H9 (cell line): ENCODE results near the gene PAH. TPM values are rescaled to one million over a fixed set of nuclear protein-coding genes. Genes with fewer than 3 reads are reported as not detected.
A peak's percentile ranks its signal among the peaks of the same experiment; 100 is the strongest.

Experiments used
- DNase-seq: peaks from one replicate; pipeline ENCODE4 v3.0.0-alpha.2; 2017
- H2AFZ ChIP-seq: one replicate; pipeline ENCODE4 v1.6.1; 2013; ENCODE audit warnings: mild to moderate bottlenecking, low read length, control low read depth, moderate library complexity
- H2AK5ac ChIP-seq: 2 replicates; pipeline ENCODE4 v1.6.1; 2013; ENCODE audit warnings: low read length, control low read depth, mixed read lengths; ENCODE audit not compliant: insufficient read length
- H2BK120ac ChIP-seq: one replicate; pipeline ENCODE4 v1.6.1; 2013; ENCODE audit warnings: low read depth, mild to moderate bottlenecking, low read length, control low read depth, inconsistent platforms; ENCODE audit not compliant: poor library complexity, severe bottlenecking
- H2BK12ac ChIP-seq: 2 replicates; pipeline ENCODE4 v1.6.1; 2013; ENCODE audit warnings: low read length, control low read depth, mixed read lengths, low read depth; ENCODE audit not compliant: insufficient read length
- H2BK15ac ChIP-seq: 2 replicates; pipeline ENCODE4 v1.6.1; 2013; ENCODE audit warnings: low read depth, low read length, control low read depth
- H2BK20ac ChIP-seq: one replicate; pipeline ENCODE4 v1.6.1; 2013; ENCODE audit warnings: low read depth, mild to moderate bottlenecking, low read length, control low read depth, inconsistent platforms; ENCODE audit not compliant: poor library complexity, severe bottlenecking
- H2BK5ac ChIP-seq: 2 replicates; pipeline ENCODE4 v1.6.1; 2013; ENCODE audit warnings: low read length, control low read depth, mixed read lengths; ENCODE audit not compliant: insufficient read length
- H3K14ac ChIP-seq: 2 replicates; pipeline ENCODE4 v1.6.1; 2013; ENCODE audit warnings: low read length, control low read depth; ENCODE audit not compliant: insufficient read depth
- H3K18ac ChIP-seq: 2 replicates; pipeline ENCODE4 v1.6.1; 2013; ENCODE audit warnings: low read depth, mild to moderate bottlenecking, mixed read lengths, low read length, control low read depth; ENCODE audit not compliant: insufficient read length
- H3K23ac ChIP-seq: 2 replicates; pipeline ENCODE4 v1.6.1; 2013; ENCODE audit warnings: low read length, control low read depth, mixed read lengths, low read depth; ENCODE audit not compliant: insufficient read length
- H3K23me2 ChIP-seq: 2 replicates; pipeline ENCODE4 v1.6.1; 2013; ENCODE audit warnings: low read depth, mild to moderate bottlenecking, mixed read lengths, low read length, control low read depth; ENCODE audit not compliant: insufficient read length, poor library complexity, severe bottlenecking
- H3K27ac ChIP-seq: 2 replicates; pipeline ENCODE4 v1.5.1; 2013; ENCODE audit warnings: low read length, control low read depth, mixed read lengths, low read depth; ENCODE audit not compliant: insufficient read length
- H3K27me3 ChIP-seq: 2 replicates; pipeline ENCODE4 v1.6.1; 2013; ENCODE audit warnings: low read length, control low read depth, inconsistent platforms; ENCODE audit not compliant: insufficient read depth
- H3K4ac ChIP-seq: 2 replicates; pipeline ENCODE4 v1.6.1; 2013; ENCODE audit warnings: low read depth, mild to moderate bottlenecking, control low read depth, inconsistent platforms, low read length, moderate library complexity
- H3K4me1 ChIP-seq: 2 replicates; pipeline ENCODE4 v1.6.1; 2013; ENCODE audit warnings: low read length, control low read depth, inconsistent platforms; ENCODE audit not compliant: insufficient read depth
- H3K4me2 ChIP-seq: 2 replicates; pipeline ENCODE4 v1.6.1; 2013; ENCODE audit warnings: low read length, control low read depth, mixed read lengths; ENCODE audit not compliant: insufficient read length, insufficient read depth
- H3K56ac ChIP-seq: 2 replicates; pipeline ENCODE4 v1.6.1; 2013; ENCODE audit warnings: low read depth, mild to moderate bottlenecking, mixed read lengths, low read length, control low read depth; ENCODE audit not compliant: insufficient read length
- H3K79me1 ChIP-seq: 2 replicates; pipeline ENCODE4 v1.6.1; 2013; ENCODE audit warnings: low read depth, mild to moderate bottlenecking, moderate library complexity, low read length, control low read depth, inconsistent platforms; ENCODE audit not compliant: insufficient read depth, poor library complexity, severe bottlenecking
- H3K79me2 ChIP-seq: 2 replicates; pipeline ENCODE4 v1.6.1; 2013; ENCODE audit warnings: low read length, control low read depth, inconsistent platforms; ENCODE audit not compliant: insufficient read depth
- H3K9ac ChIP-seq: 2 replicates; pipeline ENCODE4 v1.6.1; 2013; ENCODE audit warnings: low read length, control low read depth, mixed read lengths; ENCODE audit not compliant: insufficient read length; ENCODE audit errors: extremely low read depth
- H3K9me3 ChIP-seq: one replicate; pipeline ENCODE4 v1.6.1; 2013; ENCODE audit warnings: low read depth, low read length, inconsistent platforms; ENCODE audit not compliant: control insufficient read depth
- H3T11ph ChIP-seq: one replicate; pipeline ENCODE4 v1.6.1; 2013; ENCODE audit warnings: mild to moderate bottlenecking, low read length, control low read depth, inconsistent platforms
- H4K20me1 ChIP-seq: one replicate; pipeline ENCODE4 v1.6.1; 2013; ENCODE audit not compliant: control insufficient read depth, insufficient read length, insufficient read depth
- H4K5ac ChIP-seq: 2 replicates; pipeline ENCODE4 v1.6.1; 2013; ENCODE audit warnings: low read depth, mild to moderate bottlenecking, mixed read lengths, low read length, control low read depth; ENCODE audit not compliant: insufficient read length
- H4K8ac ChIP-seq: replicated peaks from 2 replicates; pipeline ENCODE4 v1.6.1; 2013; ENCODE audit warnings: low read length, control low read depth, mixed read lengths, low read depth; ENCODE audit not compliant: insufficient read length
- H4K91ac ChIP-seq: 2 replicates; pipeline ENCODE4 v1.6.1; 2013; ENCODE audit warnings: low read depth, mild to moderate bottlenecking, moderate library complexity, mixed read lengths, low read length, control low read depth; ENCODE audit not compliant: insufficient read length
- H3K27ac Mint-ChIP-seq, 3 experiments: 2 replicates in 2 of 3; 3 replicates in 1 of 3; pipeline ENCODE4 v1.8.0; 2020 to 2021; ENCODE audit warnings: mixed read lengths in 3 of 3, mild to moderate bottlenecking in 1 of 3, moderate library complexity in 1 of 3
- H3K27me3 Mint-ChIP-seq: 2 replicates; pipeline ENCODE4 v1.8.0; 2021; ENCODE audit warnings: low read depth, mild to moderate bottlenecking, moderate library complexity, mixed read lengths
- H3K36me3 Mint-ChIP-seq, 3 experiments: 2 replicates in 2 of 3; 3 replicates in 1 of 3; pipeline ENCODE4 v1.8.0; 2020 to 2021; ENCODE audit warnings: low read depth in 3 of 3, mixed read lengths in 3 of 3; ENCODE audit not compliant: insufficient read depth in 1 of 3
- H3K4me1 Mint-ChIP-seq, 2 experiments: 2 replicates each; pipeline ENCODE4 v1.8.0; 2020; ENCODE audit warnings: mixed read lengths in 2 of 2
- H3K4me3 Mint-ChIP-seq, 2 experiments: 2 replicates in 1 of 2; 3 replicates in 1 of 2; pipeline ENCODE4 v1.8.0; 2020 to 2021; ENCODE audit warnings: mild to moderate bottlenecking in 2 of 2, mixed read lengths in 2 of 2, moderate library complexity in 1 of 2
- H3K9me3 Mint-ChIP-seq, 2 experiments: 2 replicates in 1 of 2; 3 replicates in 1 of 2; pipeline ENCODE4 v1.8.0; 2020; ENCODE audit warnings: mild to moderate bottlenecking in 2 of 2, mixed read lengths in 2 of 2, moderate library complexity in 1 of 2
- WGBS: extraction: QIAGEN DNeasy Blood & Tissue Kit; methylation state at CpG from one replicate; pipeline ENCODE4 v1.1.7; 2013; ENCODE audit warnings: missing lambda C conversion rate, low lambda C conversion rate, mixed read lengths; ENCODE audit not compliant: insufficient read length; ENCODE audit errors: extremely low coverage; 5-methylcytosine and 5-hydroxymethylcytosine counted together
- total RNA-seq: library from RNA; stranded (reverse); gene quantifications from 2 replicates; pipeline ENCODE4 v1.2.1, GENCODE V29; 2021
- TF ChIP-seq, protein P1 (sequence below): fragments of 200-600 bp; sonication (generic); conservative IDR thresholded peaks from 3 replicates; pipeline ENCODE4 v1.8.0; 2021; ENCODE audit warnings: antibody characterized with exemption, mild to moderate bottlenecking

PAH gene
- total RNA-seq, 1 experiment from 2014 or later: 6.1 TPM

GRCh38 chr12:102824218-102824835 is 92.7 kb downstream of the PAH start:
- Mint-ChIP-seq H3K27me3 (peaks cover 61% of the 10 kb centered on the region), H3K4me1 (peaks cover 8 to 20% of the 10 kb centered on the region in 2 experiments), H3K36me3 (no peaks in the 10 kb centered on the region), H3K4me3 (peak overlapping the region; percentile 51 to 75), H3K9me3 (no peaks in the 10 kb centered on the region), H3K27ac (no peak overlapping the region)
- H3K27me3 ChIP-seq: peaks cover 11% of the 10 kb centered on the region; the same call in 1 of the 2 replicates
- H4K8ac ChIP-seq: no peak overlapping the region
- H3K18ac ChIP-seq: no peak overlapping the region
- no peak overlapping the region for H2BK15ac ChIP-seq
- H3K27ac ChIP-seq: no peak overlapping the region
- H2BK120ac ChIP-seq: no peak overlapping the region
- no peak overlapping the region for H3K14ac ChIP-seq
- no peak overlapping the region for H3K56ac ChIP-seq
- no peak overlapping the region for H4K5ac ChIP-seq
- peak; percentile 93 for DNase-seq
- H2AK5ac ChIP-seq: no peak overlapping the region
- no peaks in the 10 kb centered on the region for H3K79me1 ChIP-seq
- TF ChIP-seq, protein P1, sequence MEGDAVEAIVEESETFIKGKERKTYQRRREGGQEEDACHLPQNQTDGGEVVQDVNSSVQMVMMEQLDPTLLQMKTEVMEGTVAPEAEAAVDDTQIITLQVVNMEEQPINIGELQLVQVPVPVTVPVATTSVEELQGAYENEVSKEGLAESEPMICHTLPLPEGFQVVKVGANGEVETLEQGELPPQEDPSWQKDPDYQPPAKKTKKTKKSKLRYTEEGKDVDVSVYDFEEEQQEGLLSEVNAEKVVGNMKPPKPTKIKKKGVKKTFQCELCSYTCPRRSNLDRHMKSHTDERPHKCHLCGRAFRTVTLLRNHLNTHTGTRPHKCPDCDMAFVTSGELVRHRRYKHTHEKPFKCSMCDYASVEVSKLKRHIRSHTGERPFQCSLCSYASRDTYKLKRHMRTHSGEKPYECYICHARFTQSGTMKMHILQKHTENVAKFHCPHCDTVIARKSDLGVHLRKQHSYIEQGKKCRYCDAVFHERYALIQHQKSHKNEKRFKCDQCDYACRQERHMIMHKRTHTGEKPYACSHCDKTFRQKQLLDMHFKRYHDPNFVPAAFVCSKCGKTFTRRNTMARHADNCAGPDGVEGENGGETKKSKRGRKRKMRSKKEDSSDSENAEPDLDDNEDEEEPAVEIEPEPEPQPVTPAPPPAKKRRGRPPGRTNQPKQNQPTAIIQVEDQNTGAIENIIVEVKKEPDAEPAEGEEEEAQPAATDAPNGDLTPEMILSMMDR: no peak
- H3K79me2 ChIP-seq: no peaks in the 10 kb centered on the region
- no peak overlapping the region for H3K4ac ChIP-seq
- no peaks in the 10 kb centered on the region for H4K20me1 ChIP-seq
- no peak overlapping the region for H2BK12ac ChIP-seq
- H4K91ac ChIP-seq: no peak overlapping the region
- peak overlapping the region; percentile 44 for H3K4me2 ChIP-seq
- H2BK5ac ChIP-seq: no peak overlapping the region
- WGBS: no CpG with 5 or more reads among the region's 36 CpGs
- no peak overlapping the region for H2BK20ac ChIP-seq
- H3T11ph ChIP-seq: no peak overlapping the region
- H3K23ac ChIP-seq: no peak overlapping the region
- H3K9me3 ChIP-seq: no peaks in the 10 kb centered on the region
- H3K4me1 ChIP-seq: no peaks in the 10 kb centered on the region
- no peak overlapping the region for H2AFZ ChIP-seq
- no peak overlapping the region for H3K9ac ChIP-seq
- no peaks in the 10 kb centered on the region for H3K23me2 ChIP-seq
